HG02642 (cell line): ENCODE measurements around the gene CACNG6.

Source experiments
- ATAC-seq: cut with Tn5 transposase; IDR thresholded peaks from one replicate; pipeline ENCODE4 v1.9.1; 2021; ENCODE audit warnings: mild to moderate bottlenecking; ENCODE audit not compliant: unreplicated experiment, poor library complexity

The CACNG6 gene

DNA sequence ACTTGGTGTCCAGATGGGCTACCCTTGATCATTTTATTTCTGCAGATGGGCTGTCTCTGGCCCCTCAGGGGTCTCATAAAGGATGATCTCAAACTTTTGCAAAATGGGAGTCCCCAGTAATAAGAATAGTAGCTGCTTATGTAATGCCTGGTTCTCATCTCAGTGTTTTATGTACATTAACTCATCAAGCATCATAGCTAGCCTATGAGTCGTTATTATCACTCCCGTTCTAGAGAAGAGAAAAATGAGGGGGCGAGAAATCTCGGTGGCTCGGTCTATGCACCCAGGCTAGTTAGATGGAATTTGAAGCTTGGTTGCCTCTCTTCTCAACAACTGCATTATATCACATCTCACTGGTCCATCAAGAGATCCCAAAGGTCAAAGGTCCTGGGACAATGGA, 3.4 kb downstream of the CACNG6 start:
- no peak for ATAC-seq

DNA sequence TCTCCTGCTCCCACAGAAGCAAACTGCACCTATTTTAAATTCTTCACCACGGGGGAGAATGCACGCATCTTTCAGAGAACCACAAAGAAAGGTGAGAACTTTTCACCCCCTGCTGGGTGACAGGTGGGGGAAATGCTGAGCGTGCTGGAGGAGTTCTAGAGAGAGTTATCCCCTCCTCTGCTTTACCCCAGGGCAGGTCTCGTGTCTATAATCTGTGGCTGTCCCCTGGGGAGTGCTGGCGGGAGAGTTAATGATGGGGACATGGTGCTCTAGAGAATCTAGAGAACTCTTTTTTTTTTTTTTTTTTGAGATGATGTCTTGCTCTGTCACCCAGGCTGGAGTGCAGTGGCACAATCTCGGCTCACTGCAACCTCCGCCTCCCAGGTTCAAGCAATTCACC, 6.8 kb downstream of the CACNG6 start:
- no peak for ATAC-seq

DNA sequence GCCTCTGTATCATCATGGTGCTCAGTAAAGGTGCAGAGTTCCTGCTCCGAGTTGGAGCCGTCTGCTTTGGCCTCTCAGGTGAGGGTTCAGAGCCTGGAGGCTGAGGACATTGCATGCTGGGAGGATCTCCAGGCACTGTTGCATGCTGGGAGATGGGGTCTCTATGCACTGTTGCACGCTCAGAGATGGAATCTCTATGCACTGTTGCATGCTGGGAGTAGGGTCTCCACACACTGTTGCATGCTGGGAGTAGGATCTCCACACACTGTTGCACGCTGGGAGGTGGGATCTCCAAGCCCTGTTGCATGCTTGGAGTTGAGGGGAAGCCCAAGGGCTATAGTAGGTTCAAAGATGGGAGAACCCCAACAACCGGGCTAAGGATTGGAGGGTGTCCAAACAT, 8.3 kb downstream of the CACNG6 start:
- no peak for ATAC-seq

DNA sequence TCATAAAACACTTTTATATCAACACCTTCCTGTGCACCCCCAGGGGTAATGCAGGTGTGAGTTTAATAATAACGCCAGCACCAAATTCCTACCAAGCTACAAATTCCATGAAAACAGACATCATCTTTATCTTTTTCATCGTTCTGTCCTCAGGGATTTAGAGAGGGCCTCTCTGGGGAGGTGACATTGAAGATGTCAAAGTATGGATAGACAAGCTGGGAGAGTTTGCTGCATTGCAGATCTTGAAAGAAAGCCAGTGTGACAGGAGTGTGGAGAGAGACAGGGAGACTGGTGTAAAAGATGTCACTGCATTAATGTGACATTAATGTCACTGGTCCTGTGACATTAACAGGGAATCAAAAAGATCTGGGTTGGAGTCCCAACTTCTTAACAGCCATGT, 10.1 kb downstream of the CACNG6 start:
- ATAC-seq = no peak

DNA sequence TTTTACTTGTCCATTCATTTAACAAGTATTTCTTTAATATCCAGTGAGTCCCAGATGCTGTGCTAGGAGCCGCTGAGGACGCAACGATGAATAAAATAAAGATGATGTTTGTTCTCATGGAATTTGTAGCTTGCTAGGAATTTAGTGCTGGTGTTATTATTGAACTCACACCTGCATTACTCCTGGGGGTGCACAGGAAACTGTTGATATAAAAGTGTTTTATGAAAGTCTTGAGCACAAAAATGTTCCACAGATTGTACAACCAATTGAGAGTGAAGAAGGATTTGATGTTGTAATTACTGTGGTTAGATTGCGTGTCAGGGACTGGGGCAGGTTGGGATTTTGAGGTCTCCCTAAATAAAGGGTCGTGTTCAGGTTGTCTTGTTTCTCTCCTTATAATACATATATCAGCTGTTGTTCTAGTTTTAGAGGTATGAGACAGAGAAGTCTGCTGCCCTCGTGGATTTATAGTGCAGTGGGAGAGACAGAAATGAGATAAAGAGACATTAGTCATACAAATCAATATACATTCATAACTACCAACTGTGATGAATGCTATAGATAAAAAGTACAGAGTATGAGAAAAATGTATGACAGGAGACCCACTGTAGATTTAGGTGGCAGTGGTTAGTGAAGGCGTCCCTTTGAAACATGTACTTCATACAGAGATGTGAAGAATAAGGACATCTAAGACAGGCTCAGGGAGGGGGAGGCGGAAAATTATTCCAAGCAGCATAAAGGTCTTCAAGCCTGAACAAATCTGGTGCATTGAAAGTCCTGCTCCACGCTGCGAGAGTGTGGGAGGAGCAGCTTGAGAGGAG, 11.3 kb downstream of the CACNG6 start:
- no peak for ATAC-seq

DNA sequence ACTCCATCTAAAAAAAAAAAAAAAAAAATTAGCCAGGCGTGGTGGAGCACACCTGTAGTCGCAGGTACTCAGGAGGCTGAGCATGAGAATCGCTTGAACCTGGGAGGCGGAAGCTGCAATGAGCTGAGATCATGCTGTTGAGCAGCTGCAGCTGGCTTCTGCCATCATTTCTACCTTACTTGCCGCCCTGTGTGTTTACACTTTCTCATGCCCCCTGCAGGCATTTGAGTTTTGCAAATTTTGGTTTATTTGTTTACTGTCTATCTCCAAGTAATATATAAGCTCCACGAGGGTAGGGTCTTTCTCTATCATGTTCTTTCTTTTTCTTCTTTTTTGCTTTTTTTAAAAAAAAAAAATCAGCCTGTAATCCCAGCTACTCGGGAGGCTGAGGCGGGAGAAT, 18.0 kb downstream of the CACNG6 start:
- ATAC-seq = no peak

DNA sequence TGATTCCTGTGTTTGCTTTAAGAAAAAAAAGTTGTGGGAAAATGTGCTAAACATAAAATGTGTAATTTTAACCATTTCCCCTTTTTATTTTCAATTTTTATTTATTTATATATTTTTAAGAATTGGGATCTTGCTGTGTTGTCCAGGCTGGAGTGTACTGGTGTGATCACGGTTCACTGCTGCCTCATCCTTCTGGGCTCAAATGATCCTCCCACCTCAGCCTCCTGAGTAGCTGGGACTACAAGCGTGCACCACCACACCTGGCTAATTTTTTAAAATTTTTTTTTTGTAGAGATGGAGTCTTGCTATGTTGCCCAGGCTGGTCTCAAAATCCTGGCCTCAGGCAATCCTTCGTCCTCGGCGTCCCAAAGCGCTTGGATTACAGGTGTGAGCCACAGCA, 19.0 kb downstream of the CACNG6 start:
- no peak for ATAC-seq

DNA sequence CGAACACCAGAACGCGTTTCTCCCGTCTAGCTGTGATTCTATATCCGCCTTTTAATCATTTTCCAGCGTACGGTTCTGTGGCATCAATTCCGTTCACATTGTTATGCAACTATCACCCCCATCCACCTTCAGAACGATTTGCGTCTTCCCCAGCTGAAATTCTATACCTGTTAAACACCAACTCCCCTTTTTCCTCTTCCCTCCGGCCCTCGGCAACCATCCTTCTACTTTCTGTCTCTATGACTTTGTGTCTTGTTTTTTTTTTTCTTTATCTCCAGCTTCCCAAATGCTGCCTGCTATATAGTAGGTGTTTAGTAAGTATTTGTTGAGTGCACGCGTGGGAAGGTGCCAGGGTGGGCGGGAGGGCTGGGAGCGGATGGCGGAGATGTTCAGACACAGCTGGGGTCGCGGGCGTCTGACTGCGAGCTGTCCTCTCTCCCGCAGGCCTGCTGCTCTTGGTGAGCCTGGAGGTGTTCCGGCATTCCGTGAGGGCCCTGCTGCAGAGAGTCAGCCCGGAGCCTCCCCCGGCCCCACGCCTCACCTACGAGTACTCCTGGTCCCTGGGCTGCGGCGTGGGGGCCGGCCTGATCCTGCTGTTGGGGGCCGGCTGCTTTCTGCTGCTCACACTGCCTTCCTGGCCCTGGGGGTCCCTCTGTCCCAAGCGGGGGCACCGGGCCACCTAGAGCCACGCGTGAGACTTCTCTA, 20.2 kb downstream of the CACNG6 start:
- no peak for ATAC-seq

DNA sequence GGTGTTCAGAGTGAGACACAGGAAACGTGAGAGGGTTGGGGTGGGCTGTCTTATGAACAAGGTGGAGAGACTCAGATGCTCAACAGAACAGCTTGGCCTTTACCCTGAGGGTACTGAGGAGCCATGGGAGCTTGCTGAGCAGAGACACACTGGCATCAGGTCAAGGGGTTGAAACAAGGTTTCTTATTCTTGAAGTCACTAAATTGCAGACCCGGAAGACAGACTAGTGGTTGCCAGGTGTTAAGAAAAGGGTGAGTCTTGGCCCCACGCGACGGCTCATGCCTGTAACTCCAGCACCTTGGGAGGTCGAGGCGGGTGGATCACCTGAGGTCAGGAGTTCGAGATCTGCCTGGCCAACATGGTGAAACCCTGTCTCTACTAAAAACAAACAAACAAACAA, 22.4 kb downstream of the CACNG6 start:
- ATAC-seq = no peak

DNA sequence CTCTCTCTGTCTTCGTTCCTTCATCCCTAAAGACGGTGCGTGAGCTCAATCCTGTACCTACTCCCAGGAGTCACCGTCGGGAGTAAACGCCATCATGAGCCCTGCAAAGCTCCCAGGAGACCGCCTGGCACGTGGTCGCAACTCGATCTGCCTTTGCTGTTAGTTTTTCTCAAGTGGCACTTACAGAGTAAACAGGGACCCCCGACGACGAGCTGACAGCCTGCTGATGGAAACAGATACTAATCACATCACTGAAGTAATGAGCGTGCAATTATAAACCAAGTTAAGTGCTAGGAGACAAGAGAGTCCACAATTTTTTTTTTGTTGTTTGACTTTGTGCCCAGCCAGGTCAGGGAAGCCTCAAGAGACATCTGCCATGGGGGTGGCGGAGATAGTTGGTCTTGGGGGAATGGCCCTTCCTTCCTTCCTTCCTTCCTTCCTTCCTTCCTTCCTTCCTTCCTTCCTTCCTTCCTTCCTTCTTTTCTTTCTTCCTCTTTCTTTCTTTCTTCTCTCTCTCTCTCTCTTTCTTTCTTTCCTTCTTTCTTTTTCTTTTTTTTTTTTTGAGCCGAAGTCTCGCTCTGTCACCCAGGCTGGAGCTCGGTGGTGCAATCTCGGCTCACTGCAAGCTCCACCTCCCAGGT, 23.6 kb downstream of the CACNG6 start:
- ATAC-seq = no peak

DNA sequence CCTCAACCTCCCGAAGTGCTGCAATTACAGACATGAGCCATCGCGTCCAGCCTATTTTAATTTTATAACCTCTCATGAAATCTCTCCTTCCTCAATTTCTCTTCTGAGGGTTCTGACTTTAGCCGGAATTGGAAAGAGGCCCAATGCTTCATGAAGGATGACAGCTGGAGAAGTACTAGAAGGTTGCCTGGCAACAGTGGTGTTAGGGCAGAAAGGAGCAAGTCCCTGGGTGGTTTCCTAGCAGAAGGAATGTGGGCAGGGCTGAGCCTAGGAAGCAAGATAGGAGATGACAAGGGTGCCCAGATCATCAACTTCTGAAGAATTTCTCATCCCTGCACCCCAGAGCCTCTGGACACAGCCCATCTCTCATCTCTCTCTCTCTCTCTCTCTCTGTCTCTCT, 25.8 kb downstream of the CACNG6 start:
- no peak for ATAC-seq

DNA sequence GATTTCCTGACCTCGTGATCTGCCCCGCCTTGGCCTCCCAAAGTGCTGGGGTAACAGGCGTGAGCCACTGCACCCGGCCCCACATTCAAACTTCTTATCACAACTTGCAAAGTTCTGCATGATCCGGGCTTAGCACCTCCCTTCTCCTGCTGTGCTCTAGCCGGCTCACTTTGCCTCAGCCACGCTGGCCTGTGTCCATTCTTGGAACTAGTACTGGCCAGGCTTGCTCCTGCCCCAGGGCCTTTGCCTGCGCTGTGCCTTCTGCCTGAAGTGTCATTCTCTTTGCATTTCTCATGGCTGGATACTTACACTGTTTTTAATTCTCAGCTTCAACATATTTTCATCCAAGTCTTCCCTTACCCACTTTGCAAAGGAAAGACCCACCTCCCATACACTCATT, 29.9 kb downstream of the CACNG6 start:
- no peak for ATAC-seq

DNA sequence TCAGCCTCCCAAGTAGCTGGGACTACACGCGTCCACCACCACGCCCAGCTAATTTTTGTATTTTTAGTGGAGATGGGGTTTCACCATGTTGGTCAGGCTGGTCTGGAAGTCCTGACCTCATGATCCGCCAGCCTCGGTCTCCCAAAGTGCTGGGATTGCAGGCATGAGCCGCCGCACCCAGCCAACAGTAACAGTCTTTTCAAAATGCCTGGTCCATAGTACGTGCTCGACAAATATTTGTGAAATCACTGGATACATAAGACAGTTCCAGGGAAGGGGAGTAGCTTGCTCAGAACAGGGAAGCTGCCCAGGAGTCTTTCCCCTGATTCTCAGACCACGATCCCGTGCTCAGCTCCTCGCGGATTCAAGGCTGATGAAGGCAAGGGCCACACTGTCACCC, 30.5 kb downstream of the CACNG6 start:
- ATAC-seq = no peak

DNA sequence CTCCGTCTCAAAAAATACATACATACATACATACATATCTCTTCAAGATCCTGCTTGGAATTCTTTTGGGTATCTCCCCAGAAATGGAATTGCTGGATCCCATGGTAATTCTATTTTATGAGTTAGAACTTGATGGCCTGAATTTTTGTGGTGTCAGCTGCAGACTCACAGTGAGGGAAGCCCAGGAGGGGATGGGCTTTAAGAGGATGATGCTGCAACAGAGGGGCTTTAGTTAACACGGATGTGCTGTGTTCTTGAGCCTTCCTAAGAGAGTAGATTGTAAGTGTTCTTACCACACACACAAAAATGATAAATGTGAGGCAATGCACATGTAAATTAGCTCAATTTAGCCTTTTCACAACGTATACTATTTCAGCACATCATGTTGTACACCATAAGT, 31.8 kb downstream of the CACNG6 start:
- ATAC-seq = no peak

DNA sequence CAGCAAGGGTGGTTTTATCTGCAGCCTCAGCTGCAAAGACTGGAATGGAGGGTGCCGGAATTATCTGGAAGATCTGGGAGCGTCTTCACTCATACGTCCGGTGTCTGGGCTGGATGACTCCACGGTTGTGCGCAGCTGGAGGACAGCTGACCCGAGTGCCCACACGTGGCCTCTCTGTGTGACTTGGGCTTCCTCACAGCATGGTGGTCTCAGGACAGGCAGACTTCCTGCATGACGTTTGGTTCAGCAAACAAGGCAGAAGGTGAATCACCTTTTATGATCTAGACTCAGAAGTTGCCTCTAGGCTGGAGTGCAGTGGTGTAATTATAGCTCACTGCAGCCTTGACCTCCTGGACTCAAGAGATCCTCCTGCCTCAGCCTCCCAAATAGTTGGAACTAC, 33.2 kb downstream of the CACNG6 start:
- no peak for ATAC-seq

DNA sequence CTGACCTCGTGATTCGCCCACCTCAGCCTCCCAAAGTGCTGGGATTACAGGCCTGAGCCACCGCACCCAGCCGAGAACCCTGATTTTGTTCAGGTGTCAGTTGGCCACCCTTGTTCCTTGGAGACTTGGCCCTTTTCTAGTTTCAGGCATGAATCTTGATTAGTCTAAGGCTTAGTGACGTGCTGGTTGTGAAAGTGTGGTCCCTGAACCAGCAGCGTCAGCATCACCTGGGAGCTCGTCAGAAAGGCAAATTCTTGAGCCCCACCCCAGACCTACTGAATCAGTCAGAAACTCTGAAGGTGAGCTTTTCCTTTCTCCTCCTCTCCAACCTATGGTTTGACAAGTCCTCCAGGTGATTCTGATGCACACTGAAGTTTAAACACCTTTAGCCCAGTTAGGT, 35.2 kb downstream of the CACNG6 start:
- ATAC-seq = no peak

DNA sequence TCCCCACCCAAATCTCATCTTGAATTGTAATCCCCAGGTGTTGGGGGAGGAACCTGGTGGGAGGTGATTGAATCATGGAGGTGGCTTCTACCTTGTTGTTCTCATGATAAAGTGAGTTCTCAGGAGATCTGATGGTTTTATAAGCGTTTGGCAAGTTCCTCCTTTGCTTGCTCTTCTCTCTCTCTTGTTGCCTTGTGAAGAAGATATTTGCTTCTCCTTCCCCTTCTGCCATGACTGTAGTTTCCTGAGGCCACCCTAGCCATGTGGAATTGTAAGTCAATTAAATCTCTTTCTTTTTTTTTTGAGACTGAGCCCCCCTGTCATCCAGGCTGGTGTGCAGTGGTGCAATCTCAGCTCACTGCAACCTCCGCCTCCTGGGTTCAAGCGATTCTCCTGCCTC, 37.9 kb downstream of the CACNG6 start:
- ATAC-seq = no peak

DNA sequence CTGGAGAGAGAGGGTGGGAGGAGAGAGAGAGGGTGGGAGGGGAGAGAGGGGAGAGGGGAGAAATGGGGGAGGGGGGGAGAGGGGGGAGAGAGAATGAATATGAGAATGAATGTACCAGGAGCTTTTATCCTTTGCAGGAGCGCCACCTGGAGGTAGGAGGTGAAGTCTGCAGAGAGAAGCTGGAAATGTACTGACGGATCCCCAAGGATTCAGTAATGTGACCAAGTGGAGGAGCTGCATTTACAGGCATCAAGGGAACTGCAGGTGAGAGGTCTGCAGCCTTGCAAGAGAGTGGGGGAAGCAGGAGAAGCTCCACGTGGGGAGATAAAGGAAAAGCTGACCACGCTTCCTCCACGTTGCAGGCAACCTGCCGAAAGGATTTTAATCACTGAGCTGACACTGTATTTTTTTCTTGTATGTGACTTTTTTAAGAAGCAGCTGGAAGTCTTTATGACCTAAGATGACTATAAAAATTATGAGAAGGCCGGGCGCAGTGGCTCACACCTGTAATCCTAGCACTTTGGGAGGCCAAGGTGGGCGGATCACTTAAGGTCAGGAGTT, 38.6 kb downstream of the CACNG6 start:
- no peak for ATAC-seq

DNA sequence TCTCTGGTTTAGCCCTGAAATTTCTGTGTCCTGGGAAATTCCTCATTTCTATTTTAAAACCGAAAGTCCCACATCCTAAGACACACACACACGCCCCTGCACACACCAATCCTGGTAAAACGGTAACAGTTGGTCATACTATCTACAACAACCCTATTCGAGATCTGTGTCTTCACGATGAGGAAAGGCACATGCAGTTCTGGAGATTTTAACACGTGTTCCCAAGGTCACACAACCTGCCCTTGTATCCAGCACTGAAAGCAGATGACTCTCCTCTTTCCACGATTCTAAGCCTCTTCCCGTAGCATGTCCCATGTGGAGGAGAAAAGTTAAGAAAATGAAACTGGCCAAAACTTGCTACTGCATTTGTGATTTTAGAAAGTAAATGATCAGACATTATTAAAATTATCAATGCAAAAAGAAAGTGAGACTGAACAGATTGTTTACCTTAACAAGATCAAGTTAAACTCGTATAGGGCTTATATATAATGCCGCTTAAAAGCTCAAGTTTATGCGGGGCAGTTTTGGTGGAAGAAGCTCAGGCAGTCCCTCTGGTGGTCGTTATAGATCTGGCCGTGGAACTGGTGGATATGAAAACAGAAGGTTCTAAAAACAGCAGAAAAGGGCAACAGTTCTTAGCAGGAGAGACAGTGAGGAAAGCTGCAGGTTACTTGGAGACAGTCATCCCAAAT, 39.6 kb downstream of the CACNG6 start:
- no peak for ATAC-seq
